GM12801 (cell line): ENCODE results near the gene ZFAND3.

Experiments used
- CTCF ChIP-seq: IDR thresholded peaks from one replicate; pipeline ENCODE4 v1.5.1; 2011; ENCODE audit warnings: control low read depth; ENCODE audit not compliant: insufficient read length; ENCODE audit errors: extremely low read depth

Gene ZFAND3

GRCh38 chr6:38085031-38085430 lies 265.5 kb downstream of the ZFAND3 start:
- TF ChIP-seq CTCF = no peak

GRCh38 chr6:38086346-38086745 lies 266.8 kb downstream of the ZFAND3 start:
- TF ChIP-seq CTCF = no peak

GRCh38 chr6:38088010-38088409 lies 268.5 kb downstream of the ZFAND3 start:
- no peak for TF ChIP-seq CTCF

GRCh38 chr6:38088829-38089228 lies 269.3 kb downstream of the ZFAND3 start:
- no peak for TF ChIP-seq CTCF

GRCh38 chr6:38091613-38092012 lies 272.1 kb downstream of the ZFAND3 start:
- no peak for TF ChIP-seq CTCF

- TF ChIP-seq CTCF = no peak
Observed at GRCh38 chr6:38092465-38092864, 272.9 kb downstream of the ZFAND3 start.

GRCh38 chr6:38092964-38093363 lies 273.4 kb downstream of the ZFAND3 start:
- no peak for TF ChIP-seq CTCF

- no peak for TF ChIP-seq CTCF
Observed at GRCh38 chr6:38095054-38095453, 275.5 kb downstream of the ZFAND3 start.
